Endothelial cell of umbilical vein (primary cell): Measurements from ENCODE around the gene HTR1E. TPM values are rescaled to one million over a fixed set of nuclear protein-coding genes. Genes with fewer than 3 reads are reported as not detected.

Experiments
- BruUV-seq: library from RNA; stranded (reverse); fragments of 400-500 nt; replicated peaks from 2 replicates; lab custom pipeline; 2021; lab: Mats Ljungman, UMichigan
- CTCF ChIA-PET: fragments of 300-600, 350-600 bp; sonication (Branson Sonifier 250); formaldehyde crosslinking; loops from one replicate; lab custom pipeline; 2021; ENCODE audit warnings: antibody characterized with exemption, inconsistent platforms; lab: Charles Lee
- POLR2A ChIA-PET: fragments of 300-600, 350-600 bp; sonication (Branson Sonifier 250); formaldehyde crosslinking; loops from one replicate; lab custom pipeline; 2021; ENCODE audit warnings: antibody characterized with exemption, inconsistent platforms; lab: Charles Lee
- DNase-seq: peaks from one replicate; pipeline ENCODE4 v3.0.0-alpha.2; 2011; ENCODE audit warnings: low read depth, low spot score
- FAIRE-seq: peaks from 2 replicates; lab custom pipeline; 2011; peaks lifted over from hg19 to GRCh38; lab: Jason Lieb, UNC
- H2AFZ ChIP-seq: 2 replicates; pipeline ENCODE4 v1.6.0; 2012; ENCODE audit warnings: low read depth, low read length, control low read depth, inconsistent platforms
- H3K27ac ChIP-seq: 2 replicates; pipeline ENCODE4 v1.5.1; 2011; ENCODE audit warnings: low read depth, mild to moderate bottlenecking, control low read depth, low read length, moderate library complexity; ENCODE audit not compliant: insufficient read depth
- H3K27me3 ChIP-seq, 2 experiments: 2 replicates each; pipeline versions ENCODE4 v1.6.0 to v1.6.1; 2011; ENCODE audit warnings: low read length in 2 of 2, mixed read lengths in 1 of 2; ENCODE audit not compliant: control insufficient read depth in 2 of 2, insufficient read depth in 2 of 2
- H3K36me3 ChIP-seq, 2 experiments: 2 replicates in 1 of 2; 3 replicates in 1 of 2; pipeline ENCODE4 v1.5.1; 2011; ENCODE audit warnings: low read length in 2 of 2, mild to moderate bottlenecking in 1 of 2, moderate library complexity in 1 of 2; ENCODE audit not compliant: control insufficient read depth in 2 of 2, insufficient read depth in 2 of 2; ENCODE audit errors: extremely low read depth in 1 of 2
- H3K4me1 ChIP-seq: 3 replicates; pipeline ENCODE4 v1.5.1; 2011; ENCODE audit warnings: mild to moderate bottlenecking, low read length; ENCODE audit not compliant: control insufficient read depth, insufficient read depth; ENCODE audit errors: extremely low read depth
- H3K4me2 ChIP-seq: 2 replicates; pipeline ENCODE4 v1.6.1; 2011; ENCODE audit warnings: low read length, control low read depth, mixed read lengths; ENCODE audit not compliant: insufficient read depth
- H3K4me3 ChIP-seq, 3 experiments: fragments of 200-600 bp in 1 of 3; sonication (generic), shearing (Covaris generic) in 1 of 3; replicated peaks in 1 of 3; 2 replicates each; pipeline ENCODE4 v1.5.1; 2011 to 2016; ENCODE audit warnings: control low read depth in 3 of 3, low read length in 3 of 3, mild to moderate bottlenecking in 2 of 3, inconsistent platforms in 1 of 3, low read depth in 1 of 3, moderate library complexity in 1 of 3; ENCODE audit not compliant: insufficient read depth in 1 of 3
- H3K79me2 ChIP-seq: 2 replicates; pipeline ENCODE4 v1.6.0; 2012; ENCODE audit warnings: low read length, inconsistent platforms; ENCODE audit not compliant: control insufficient read depth, insufficient read depth
- H3K9ac ChIP-seq: replicated peaks from 2 replicates; pipeline ENCODE3; 2011; ENCODE audit warnings: low read length, control low read depth; ENCODE audit not compliant: insufficient read depth; ENCODE audit errors: extremely low read depth
- H3K9me1 ChIP-seq: replicated peaks from 3 replicates; pipeline ENCODE4 v1.6.0; 2011; ENCODE audit warnings: mild to moderate bottlenecking, low read length; ENCODE audit not compliant: control insufficient read depth, insufficient read depth; ENCODE audit errors: extremely low read depth
- H3K9me3 ChIP-seq: replicated peaks from 2 replicates; pipeline ENCODE4 v1.5.1; 2012; ENCODE audit warnings: low read length, inconsistent platforms; ENCODE audit not compliant: control insufficient read depth, insufficient read depth
- H4K20me1 ChIP-seq: replicated peaks from 2 replicates; pipeline ENCODE3; 2011; ENCODE audit warnings: mild to moderate bottlenecking, low read length; ENCODE audit not compliant: control insufficient read depth, insufficient read depth; ENCODE audit errors: extremely low read depth
- CTCF ChIP-seq, 2 donors: IDR thresholded peaks; 1 replicate in 1 of 2; 2 replicates in 1 of 2; pipeline ENCODE4 v1.5.1; 2011; ENCODE audit warnings: low read length in 2 of 2, mild to moderate bottlenecking in 2 of 2, moderate library complexity in 2 of 2, control low read depth in 1 of 2, inconsistent platforms in 1 of 2, low read depth in 1 of 2; ENCODE audit not compliant: insufficient read depth in 1 of 2; ENCODE audit errors: extremely low read depth in 1 of 2
- EZH2 ChIP-seq: IDR thresholded peaks from 2 replicates; pipeline ENCODE4 v1.6.1; 2012; ENCODE audit warnings: borderline replicate concordance, low read depth, mild to moderate bottlenecking, moderate library complexity, low read length, inconsistent platforms; ENCODE audit not compliant: severe bottlenecking
- FOS ChIP-seq: IDR thresholded peaks from 2 replicates; pipeline ENCODE4 v1.6.1; 2011; ENCODE audit warnings: mild to moderate bottlenecking, low read length, moderate library complexity, borderline replicate concordance; ENCODE audit not compliant: insufficient read depth
- GATA2 ChIP-seq: IDR thresholded peaks from 2 replicates; pipeline ENCODE4 v1.7.0; 2011; ENCODE audit warnings: low read depth, mild to moderate bottlenecking, moderate library complexity, mixed read lengths, low read length; ENCODE audit not compliant: insufficient read length, insufficient read depth
- JUN ChIP-seq: IDR thresholded peaks from 2 replicates; pipeline ENCODE4 v1.6.1; 2011; ENCODE audit warnings: borderline replicate concordance, low read depth; ENCODE audit not compliant: insufficient read length, insufficient read depth
- MAX ChIP-seq: IDR thresholded peaks from 2 replicates; pipeline ENCODE4 v1.6.1; 2011; ENCODE audit not compliant: insufficient read depth, insufficient read length
- MYC ChIP-seq: IDR thresholded peaks from one replicate; pipeline ENCODE4 v1.6.1; 2011; ENCODE audit warnings: mild to moderate bottlenecking, low read depth, low read length
- POLR2A ChIP-seq: IDR thresholded peaks from 2 replicates; pipeline ENCODE4 v1.6.1; 2012; ENCODE audit warnings: low read depth, mild to moderate bottlenecking, control low read depth, low read length
- POLR2AphosphoS5 ChIP-seq: IDR thresholded peaks from 2 replicates; pipeline ENCODE4 v1.6.1; 2012; ENCODE audit warnings: low read depth, mild to moderate bottlenecking, control low read depth, low read length, moderate library complexity; ENCODE audit not compliant: insufficient read depth
- dilution Hi-C: fragments of 300-500 bp; cut with MboI; formaldehyde crosslinking; loops from one replicate; pipeline ENCODE4 v1.15.0; 2019; ENCODE audit warnings: low sequenced_read_pairs; ENCODE audit not compliant: extremely low pct_ligation_motif_present
- intact Hi-C: fragments of 100-400 bp; cut with micrococcal nuclease; formaldehyde crosslinking; loops from one replicate; pipeline ENCODE4 v1.10.0; 2022
- polyA plus RNA-seq, 4 experiments: library from polyadenylated mRNA; depleted of rRNA in 3 of 4; stranded (reverse) in 3 of 4; unstranded in 1 of 4; fragments of >200 nt; gene quantifications; 2 replicates each; pipeline versions ENCODE4 v1.2.1 to v1.2.3, GENCODE V29; 2011 to 2012; ENCODE audit warnings: missing spikeins in 1 of 4
- total RNA-seq: library from RNA; stranded (reverse); gene quantifications from 2 replicates; pipeline ENCODE4 v1.2.3, GENCODE V29; 2021

Gene HTR1E
- total and polyA plus RNA-seq, 2 donors (not counting 3 experiments of a cell fraction or from before 2014, with no cell fraction given) = not detected

DNA sequence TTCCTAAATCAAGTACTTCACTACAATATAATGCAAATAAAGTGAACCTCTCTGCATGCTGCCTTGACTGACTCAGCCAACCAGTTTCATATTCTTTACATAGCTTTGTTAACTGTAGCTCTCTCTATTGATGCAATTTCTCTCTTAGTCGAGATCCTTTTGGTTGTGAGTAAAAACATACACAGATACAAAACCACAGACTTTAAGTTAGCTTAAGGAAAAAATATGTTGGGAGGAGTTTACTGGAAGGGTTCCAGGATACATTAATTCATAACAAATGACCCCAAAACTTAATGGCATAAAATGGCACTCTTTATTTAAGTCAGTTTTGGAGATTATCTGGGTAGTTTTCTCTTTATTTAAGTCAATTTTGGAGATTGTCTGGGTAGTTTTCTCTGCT is 15.7 kb downstream of the HTR1E start:
- Histone ChIP-seq H3K4me1 (no peaks in the 10 kb centered on the region), H3K9ac (no peak overlapping the region), H3K4me2 (no peak overlapping the region), H3K27me3 (no peaks in the 10 kb centered on the region), H3K79me2 (no peaks in the 10 kb centered on the region), H2AFZ (no peak overlapping the region), H3K9me1 (no peaks in the 10 kb centered on the region), H3K27ac (no peak overlapping the region), H3K9me3 (no peaks in the 10 kb centered on the region), H3K36me3 (no peaks in the 10 kb centered on the region), H4K20me1 (no peaks in the 10 kb centered on the region), H3K4me3 (no peak overlapping the region)
- POLR2A ChIA-PET = no interaction called here
- no TSS peak for BruUV-seq
- intact Hi-C loops (no loop called here), dilution Hi-C loops (no loop called here)
- DNase-seq = no peak
- TF ChIP-seq JUN (no peak), POLR2A (no peak), MYC (no peak), CTCF (IDR thresholded peaks at IDR 0.05; ENCODE audit: extremely low read depth in 1 of 2, insufficient read depth in 1 of 2, low read depth in 1 of 2, low read length in 2 of 2) (no peak), GATA2 (no peak), FOS (no peak), MAX (no peak), EZH2 (no peak), POLR2AphosphoS5 (no peak)
- no peak for FAIRE-seq
- CTCF ChIA-PET = interaction anchor here (1.0 kb wide), 1 partner anchor 9 kb away, joined by 3 read pairs; no protein-coding TSS in a partner anchor
